GM18858 (cell line): ENCODE data around the gene PHKA1.
"Not testable (repeated sequence)": the region's sequence is repeated elsewhere in the genome, so short reads cannot be mapped to it uniquely, and the experiment has no call there.

Experiments used
- ATAC-seq: cut with Tn5 transposase; IDR thresholded peaks from one replicate; pipeline ENCODE4 v1.9.1; 2021; ENCODE audit not compliant: unreplicated experiment

PHKA1 gene

DNA sequence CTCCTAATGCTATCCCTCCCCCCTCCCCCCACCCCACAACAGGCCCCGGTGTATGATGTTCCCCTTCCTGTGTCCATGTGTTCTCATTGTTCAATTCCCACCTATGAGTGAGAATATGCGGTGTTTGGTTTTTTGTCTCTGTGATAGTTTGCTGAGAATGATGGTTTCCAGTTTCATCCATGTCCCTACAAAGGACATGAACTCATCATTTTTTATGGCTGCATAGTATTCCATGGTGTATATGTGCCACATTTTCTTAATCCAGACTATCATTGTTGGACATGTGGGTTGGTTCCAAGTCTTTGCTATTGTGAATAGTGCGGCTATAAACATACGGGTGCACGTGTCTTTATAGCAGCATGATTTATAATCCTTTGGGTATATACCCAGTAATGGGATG is 44.6 kb downstream of the PHKA1 start:
- ATAC-seq: not testable (repeated sequence)

DNA sequence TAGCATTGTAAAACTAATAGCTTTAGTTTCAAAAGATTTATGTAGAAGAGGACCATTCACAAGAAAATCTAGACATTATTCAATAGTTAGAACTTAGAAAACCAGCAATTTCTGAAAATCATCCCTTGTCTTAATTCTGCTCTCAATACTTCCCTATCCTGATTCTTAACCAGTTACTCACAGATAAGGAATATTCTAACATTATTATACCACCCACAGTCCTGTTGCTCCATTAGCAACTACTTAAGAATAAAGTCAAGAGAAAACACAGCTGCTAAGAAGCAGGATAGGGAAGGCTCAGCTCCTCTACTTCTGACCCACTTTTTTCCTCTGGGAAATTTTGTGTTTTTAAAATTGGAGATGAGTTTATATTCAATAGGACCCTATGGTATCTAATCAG is 47.7 kb downstream of the PHKA1 start:
- ATAC-seq: no peak

DNA sequence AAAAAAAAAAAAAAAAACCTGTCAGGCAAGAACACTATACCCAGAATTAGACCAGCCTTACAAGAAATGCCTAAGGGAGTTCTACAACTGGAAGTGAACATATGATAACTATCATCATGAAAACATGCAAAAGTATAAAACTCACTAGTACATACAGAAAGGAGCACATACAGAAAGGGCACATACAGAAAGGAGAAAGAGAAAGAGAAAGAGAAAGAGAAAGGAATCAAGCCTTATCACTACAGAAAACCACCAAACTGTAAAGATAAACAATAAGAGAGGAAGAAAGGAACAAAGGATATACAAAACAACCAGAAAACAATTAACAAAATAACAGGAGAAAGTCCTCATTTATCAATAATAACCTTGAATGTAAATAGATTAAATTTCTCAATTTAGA is 50.4 kb downstream of the PHKA1 start:
- ATAC-seq: no peak

DNA sequence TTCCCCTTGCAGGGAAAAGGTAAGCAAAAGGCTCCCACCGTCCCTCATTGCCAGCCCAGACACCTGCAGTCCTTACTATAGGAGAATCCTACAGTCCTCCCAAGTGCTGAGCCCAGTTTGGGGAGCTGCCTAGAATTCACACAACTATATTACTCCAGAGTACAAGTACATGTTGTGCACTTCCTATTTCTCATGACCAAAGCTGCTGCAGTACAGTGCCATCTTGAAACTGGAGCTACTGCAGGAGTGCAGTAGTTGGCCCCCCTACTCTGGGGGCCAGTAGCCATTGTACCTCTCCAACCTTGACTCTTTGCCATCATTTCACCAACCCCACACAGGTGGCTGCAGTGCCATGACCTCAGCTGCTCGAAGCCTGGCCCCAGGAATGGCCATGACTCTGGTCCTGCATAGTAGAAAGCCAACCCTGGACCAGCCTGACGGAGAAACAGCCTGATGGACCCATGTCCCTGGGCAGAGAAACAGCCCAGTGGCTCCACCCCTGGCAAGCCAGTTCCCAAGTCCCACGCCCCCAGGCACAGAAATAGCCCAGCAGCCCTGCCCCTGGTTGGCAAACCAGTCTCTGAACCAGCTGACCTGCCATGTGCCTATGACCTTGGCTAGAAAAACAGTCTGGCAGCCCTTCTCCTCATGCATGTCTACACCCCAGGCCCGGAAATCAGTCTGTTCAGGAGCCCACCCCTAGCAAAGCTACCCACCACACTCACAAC is 51.9 kb downstream of the PHKA1 start:
- no peak for ATAC-seq

DNA sequence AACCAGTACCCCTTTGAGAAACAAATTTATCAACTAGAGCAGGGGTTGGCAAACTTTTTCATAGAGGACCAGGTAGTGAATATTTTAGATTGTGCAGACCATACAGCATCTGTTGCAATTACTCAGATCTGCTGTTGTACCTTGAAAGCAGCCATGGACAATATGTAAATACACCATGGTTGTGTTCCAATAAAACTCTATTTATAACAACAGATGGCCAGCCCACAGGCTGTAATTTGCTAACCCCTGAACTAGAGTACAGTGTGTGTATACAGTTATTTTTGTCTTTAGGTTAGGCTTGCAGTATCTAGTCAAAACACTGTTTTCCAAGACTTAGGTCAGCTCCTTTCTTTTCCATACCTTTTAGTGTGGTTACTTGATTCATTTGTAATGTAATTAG is 54.4 kb downstream of the PHKA1 start:
- ATAC-seq: no peak

DNA sequence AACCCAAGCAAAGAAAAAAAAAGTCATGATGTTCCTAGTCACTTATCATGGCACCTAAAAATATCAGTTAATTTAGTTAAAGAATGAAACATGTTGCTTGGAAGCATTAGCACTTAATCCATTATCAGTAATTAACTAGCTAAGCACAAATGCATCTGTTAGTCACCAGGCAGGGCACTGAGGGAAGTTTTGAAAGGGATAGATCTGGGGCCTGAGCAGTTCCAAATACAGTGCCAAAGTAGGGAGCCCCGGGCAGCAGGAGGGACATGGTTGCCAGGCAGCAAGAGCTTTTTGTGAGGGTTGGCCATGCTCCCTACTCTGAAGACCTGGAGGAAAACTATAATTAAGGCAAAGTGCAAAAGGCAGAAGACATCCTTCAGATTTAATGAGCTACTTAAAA is 62.0 kb downstream of the PHKA1 start:
- ATAC-seq: no peak

DNA sequence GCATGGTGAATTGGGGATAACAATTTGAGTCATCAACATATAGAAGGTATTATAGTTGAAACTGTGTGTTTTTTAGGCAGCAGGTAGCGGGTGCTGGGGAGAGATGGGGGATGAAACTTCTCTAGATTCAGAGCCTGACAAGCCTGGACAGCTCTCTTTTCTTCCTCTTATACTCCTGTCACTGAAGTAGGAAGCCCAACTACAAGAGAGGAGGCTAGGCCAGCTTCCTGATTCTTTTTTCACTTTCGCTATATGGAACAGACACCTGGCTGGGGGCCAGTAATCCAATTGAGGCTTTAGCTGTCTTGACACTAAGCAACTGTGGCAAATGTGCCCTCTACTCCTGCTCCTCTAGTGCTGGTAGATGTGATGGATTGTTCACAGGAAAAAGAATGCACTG is 69.2 kb downstream of the PHKA1 start:
- ATAC-seq: no peak

DNA sequence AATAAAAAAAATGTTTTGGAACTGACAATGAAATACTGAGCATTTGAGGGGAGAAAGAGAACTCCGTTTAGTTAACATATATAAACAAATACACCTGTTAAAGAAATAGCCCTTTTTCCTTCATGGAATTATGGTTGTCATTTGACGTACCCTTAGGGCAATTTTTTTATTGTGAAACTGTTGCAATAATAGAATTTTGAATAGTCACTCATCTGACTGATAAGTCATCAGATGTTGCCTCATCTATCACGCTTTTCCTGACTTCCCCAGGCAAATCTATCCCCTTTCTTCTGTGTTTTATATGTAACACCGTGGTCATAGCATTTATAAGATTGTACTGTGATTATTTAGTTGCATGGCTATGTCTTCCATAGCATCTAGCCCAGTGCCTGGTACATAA is 72.5 kb downstream of the PHKA1 start:
- no peak for ATAC-seq

DNA sequence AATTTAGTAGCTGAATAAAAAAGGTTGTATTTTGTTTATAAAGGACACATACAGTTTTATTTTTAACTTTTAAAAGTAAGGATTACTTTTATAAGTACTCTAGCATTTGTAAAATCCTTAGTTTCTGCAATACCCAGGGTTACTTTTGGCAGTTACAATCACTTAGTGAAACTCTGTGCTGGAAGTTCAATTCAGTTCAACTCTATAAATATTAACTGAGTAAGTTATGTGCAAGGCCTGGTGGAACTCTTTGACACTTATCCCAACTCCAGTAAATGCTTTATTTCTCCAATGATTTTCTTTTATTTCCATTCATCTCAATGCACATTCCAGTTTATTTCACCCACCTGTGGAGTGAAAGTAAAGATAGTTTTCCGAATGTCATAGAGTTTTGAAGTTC is 78.2 kb downstream of the PHKA1 start:
- no peak for ATAC-seq

DNA sequence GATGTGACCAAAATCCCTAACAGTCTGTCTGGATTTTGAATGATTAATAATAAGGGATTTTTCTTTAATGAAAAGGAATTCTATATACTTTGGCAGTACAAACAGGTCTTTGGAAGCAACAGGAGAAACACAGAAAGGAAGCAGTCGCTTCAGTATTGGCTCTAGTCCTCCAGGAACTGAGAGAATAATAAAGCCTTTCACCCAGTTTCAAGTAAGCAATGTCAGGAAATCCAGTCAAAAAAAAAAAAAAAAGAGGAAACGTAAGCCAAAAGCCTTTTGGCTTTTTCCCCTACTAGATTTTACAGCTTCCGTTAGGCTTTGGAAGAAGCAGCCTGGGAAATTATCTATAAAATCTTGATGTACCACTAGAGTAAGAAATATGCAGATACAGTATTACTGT is 79.8 kb downstream of the PHKA1 start:
- no peak for ATAC-seq

DNA sequence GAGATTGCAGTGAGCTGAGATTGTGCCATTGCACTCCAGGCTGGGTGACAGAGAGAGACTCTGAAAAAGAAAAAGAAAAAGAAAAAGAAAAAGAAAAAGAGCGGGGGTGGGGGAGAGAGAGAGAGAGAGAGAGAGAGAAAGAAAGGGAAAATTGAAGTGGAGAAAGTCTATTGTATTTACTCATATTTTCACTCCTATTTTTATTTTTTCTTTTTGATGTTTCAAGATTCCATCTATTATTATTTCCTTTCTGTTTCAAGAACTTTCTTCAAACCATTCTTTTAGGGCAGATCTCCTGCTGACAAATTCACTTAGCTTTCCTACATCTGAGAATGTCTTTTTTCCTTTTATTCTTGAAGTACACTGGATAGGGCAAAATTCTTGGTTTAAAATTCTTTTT is 83.9 kb downstream of the PHKA1 start:
- ATAC-seq: no peak

DNA sequence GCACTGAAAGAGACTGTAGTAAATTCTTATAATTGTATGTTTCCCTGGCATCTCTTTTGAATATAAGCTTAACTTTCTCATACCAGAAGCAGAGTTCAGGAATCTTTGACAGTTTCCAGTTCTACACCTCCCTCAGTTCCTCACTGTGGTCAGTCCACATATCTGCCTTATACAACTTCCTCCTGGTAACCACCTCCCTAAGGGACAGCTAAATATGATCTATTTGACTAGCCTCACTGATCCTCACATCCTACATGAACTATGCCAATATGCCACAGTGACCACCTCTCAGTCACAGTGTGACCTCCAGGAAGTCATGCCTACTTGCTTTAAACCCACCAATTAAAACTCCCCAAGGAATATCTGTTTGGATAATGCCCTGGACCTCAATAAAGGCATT is 89.9 kb downstream of the PHKA1 start:
- no peak for ATAC-seq

DNA sequence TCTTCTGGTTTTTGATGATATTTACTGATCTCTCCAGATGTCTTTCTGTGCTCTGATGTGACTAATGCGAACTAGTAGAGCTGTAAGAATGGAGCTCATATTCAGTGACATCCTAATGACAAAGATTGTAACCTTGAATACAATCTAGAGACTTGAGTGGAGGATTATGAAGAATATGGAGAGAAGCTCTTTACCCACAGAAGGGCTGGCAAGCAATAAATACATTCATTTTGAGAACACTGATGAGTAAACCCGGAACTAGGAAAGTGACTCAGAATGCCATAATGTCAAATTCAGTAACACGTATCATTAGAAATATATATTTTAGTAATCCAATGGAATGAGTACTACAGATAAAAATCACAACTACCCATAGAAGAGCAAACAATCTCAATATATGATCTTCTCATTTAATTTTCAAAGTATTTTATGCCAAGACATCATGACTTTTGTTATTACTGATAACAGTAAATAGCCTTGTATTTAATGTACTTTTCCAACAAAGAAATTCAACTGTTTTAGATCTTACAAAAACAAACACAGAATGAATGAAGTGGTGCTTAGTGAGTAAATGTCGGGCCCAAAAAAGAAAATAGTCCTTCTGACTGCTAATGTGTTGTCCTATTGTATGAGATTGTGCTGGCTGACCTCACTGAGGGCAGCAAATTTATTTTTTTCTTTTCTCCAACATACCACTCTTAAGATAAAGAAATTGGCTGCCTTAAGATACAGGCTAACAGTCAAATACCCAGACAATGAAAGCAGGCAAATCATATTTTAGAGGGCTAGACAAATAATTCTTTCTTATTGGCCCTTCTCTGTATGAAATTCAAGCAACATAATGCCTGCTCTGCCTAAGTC is 92.3 kb downstream of the PHKA1 start:
- ATAC-seq: peak; percentile 88

DNA sequence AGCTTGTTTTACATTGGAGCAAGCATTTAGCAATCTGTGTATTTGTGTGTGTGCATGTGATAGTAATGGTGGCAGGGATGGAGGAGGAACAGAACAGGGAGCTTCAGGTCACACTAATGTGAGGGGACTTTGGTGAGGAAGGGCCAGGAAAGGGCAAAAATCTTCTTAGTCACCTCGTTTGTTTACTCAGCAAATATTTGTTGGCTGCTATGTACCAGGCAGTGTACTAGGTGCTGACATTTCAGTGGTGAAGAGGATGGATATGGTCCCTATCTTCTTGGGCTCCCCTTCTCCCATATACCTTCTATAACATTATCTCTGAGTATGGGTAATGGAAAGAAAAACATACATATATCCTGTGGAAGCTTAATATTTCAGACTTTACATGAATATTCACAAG is 92.9 kb downstream of the PHKA1 start:
- ATAC-seq: no peak

DNA sequence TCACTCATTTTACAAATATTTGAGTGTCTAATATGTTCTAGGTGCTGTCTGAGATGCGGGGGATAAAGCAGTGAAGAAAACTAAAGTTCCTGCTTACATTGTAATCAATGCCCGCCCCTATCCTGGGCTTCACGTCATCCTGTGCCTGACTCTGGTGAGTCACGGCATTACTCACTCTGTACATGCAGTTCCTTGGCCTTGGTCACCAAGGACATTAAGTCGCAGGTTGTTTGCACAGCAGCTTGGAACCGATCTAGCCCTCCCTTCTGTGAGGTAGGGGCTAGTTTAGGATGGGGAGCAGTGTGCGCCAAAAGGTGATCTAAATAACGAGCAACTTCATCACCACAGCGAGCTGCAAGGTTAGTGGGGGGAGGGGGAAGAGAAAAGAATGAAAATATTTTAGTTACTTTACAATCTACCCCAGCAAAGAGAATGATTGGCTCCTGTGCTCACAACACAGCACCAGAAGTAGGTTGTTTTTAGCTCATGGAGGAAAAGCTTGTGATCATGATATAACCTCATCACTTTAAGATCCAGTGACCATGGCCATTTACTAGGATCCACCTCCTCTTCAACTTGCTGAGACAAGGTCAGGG is 93.5 kb downstream of the PHKA1 start:
- ATAC-seq: no peak

DNA sequence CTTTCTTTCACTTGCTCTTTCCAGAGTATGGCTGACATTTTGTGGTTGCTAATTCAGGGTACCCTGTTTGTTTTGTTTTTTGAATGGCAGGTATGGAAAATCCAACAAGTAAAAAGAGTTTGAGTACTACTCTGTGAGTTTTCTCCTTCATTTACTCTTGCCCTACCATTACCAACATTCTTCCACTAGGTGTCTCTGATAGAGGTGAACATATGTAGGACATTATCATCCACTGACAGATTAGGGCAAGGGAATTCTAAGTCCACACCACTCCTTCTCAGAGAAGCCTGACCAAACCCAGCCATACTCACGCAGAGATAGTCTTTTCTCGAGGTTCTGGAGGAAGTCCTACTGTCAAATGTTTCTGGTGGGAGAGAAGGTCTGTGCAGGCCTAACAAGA is 104.8 kb downstream of the PHKA1 start:
- no peak for ATAC-seq

DNA sequence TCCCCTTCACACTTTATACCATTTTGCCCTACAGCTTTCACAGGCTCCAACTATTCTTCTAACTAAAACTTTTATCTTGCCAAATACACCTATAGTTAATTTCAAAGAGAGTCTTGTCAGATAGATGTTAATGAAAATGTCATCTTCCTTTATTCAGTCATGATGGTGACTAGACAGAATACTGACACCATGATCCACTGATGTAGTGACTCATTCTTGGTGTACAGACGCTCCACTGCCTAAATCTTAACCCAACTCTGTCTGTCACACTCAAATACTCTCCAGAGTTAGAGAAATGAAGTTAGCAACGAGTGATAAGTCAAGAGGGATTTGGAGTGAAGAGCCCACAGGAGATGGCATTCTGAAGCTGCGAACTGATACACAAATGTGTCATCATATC is 109.4 kb downstream of the PHKA1 start:
- ATAC-seq: no peak

DNA sequence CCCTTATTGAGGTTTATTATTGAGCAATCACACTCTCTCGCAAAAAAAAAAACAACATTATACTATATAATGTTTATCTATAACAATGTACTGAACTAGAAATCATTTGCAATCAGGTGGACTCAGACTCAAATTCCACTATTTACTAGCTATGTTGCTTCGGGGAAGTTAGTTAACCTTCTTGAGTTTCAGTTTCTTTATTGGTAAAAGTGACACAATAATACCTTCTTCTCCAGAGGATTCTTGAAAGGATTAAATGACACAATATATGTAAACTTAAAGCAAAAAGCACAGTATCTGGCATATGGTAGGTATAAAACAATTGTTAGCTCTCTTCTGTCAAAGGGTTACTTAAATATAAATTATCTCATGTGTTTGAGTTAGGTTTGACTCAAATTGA is 110.0 kb downstream of the PHKA1 start:
- ATAC-seq: no peak

DNA sequence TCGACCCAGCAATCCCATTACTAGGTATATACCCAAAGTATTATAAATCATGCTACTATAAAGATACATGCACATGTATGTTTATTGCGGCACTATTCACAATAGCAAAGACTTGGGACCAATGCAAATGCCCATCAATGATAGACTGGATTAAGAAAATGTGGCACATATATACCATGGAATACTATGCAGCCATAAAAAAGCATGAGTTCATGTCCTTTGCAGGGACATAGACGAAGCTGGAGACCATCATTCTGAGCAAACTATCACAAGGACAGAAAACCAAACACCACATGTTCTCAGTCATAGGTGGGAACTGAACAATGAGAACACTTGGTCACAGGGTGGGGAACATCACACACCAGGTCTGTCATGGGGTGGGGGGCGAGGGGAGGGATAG is 123.1 kb downstream of the PHKA1 start:
- not testable (repeated sequence) for ATAC-seq

DNA sequence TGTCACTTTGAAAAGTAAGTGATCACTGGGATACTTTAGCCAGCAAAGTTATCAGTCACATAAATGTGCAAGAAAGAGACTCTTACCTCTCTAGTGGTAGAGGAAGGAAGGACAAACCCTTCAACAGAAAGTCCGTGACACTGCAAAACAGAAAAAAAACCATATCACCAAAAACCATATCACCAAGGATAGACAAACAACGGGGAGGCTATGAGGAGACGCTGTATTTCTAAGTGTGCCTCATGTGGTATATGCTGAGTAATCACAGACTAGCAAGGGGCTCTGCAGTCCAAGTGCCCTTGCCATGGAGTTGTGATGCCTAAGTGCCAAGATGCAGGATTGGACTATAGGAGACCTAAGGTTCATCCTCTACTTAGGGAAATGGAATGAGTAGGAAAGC is 129.9 kb downstream of the PHKA1 start:
- ATAC-seq: no peak

DNA sequence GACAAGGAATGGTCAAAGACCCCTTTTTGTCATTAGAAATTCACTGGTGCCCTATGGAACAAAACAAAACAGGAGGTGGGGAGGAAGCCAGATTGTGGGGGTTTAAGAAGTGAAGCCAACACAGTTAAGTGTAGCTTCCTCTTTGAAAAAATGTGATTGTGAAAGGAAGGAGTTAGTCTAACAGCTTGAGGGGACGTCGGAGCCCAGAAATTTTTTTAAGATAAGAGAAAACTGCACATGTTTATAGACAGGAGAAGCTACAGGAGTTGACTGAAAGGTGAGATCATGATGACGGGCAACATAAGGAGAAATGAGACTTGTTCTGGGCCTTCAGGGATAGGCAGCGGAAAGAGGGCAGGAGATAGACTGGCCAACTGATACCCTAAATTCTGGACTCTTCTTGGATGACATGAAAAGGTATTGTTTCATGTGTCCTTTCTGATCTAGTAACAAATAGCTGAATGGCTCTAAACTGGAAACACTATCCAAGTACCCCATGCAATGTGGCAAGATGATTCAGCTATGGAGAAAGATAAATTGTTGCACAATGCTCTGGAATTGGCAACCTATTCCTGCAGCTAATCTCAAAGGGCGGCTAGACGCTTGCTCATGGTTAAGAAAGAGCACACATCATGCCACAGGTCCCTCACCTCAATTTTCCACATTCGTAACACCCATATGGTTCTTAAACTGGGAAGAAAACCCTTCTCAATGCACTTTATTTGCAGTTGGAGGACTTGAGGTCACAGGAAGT is 137.8 kb downstream of the PHKA1 start:
- ATAC-seq: no peak

DNA sequence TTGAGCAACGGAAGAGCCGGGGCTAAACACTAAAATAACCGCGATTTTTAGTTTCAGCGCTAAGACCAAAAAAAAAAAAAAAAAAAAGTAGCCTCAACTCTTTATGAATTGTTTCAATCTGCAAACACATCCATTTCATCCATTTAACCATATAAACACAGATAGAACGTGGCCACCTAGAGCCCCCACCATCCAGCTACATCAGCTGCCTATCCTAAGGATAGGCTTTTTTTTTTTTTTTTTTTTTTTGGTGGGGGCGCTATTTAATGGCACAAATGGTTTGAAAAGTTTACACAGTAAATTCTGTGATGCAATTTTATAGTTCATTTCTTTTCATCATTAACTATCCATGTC is 141.0 kb downstream of the PHKA1 start:
- ATAC-seq: peak; percentile 19
